ENCODE results near the gene GNG8. TPM values are rescaled to one million over a fixed set of nuclear protein-coding genes. Genes with fewer than 3 reads are reported as not detected.

GNG8 gene
- total RNA-seq, 1 donor from 2014 or later: not detected

DNA sequence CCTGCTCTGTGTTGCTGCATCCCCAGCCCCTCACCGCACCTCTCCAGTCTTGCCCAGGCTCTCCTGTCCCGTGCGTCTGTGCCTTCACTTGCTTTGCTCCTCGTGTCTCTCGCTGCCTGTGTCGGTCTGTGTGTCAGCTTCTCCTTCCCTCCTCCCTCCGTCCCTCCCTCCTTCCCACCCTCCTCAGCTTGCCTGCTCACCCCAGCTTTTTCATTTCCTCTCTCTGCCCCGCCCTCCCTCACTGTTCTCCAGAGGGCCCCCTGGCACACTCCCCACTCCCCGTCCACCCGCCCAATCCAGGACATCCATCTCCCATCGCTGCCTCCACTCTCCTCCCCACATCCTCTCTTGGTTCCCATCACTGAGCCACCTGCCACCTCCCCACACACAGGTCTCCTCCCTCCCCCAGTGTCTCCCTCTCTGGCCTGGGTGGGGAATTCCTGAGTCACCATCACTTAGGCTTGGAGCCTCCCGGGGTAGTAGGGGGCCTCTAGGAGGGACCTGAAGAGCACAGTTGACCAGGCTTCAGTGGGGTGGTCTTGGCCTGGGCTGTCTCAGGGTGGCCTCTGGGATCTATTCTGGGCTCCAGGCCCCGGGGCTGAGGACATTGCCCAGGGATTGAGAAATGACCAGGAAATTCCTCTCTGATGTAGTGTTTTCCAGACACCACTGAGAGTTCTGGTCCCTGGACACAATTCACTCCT, 10.9 kb downstream of the GNG8 start, which contains the start of gene PTGIR:
Gene PTGIR, minus strand, starts transcription at position 132 of the 704 bp plus-strand sequence. CDS start 864 bp downstream, outside the sequence.
- Histone ChIP-seq H3K36me3 (no peaks in the 10 kb centered on the region), H3K27me3 (ENCODE audit: low read depth) (no peaks in the 10 kb centered on the region), H3K4me1 (peaks cover 43% of the 10 kb centered on the region), H3K9me3 (no peaks in the 10 kb centered on the region), H3K27ac (peak within 1 kb of the TSS; percentile 61), H3K4me3 (peak within 1 kb of the TSS; percentile 47)
- TF ChIP-seq, protein P1, sequence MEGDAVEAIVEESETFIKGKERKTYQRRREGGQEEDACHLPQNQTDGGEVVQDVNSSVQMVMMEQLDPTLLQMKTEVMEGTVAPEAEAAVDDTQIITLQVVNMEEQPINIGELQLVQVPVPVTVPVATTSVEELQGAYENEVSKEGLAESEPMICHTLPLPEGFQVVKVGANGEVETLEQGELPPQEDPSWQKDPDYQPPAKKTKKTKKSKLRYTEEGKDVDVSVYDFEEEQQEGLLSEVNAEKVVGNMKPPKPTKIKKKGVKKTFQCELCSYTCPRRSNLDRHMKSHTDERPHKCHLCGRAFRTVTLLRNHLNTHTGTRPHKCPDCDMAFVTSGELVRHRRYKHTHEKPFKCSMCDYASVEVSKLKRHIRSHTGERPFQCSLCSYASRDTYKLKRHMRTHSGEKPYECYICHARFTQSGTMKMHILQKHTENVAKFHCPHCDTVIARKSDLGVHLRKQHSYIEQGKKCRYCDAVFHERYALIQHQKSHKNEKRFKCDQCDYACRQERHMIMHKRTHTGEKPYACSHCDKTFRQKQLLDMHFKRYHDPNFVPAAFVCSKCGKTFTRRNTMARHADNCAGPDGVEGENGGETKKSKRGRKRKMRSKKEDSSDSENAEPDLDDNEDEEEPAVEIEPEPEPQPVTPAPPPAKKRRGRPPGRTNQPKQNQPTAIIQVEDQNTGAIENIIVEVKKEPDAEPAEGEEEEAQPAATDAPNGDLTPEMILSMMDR (IDR thresholded peaks at IDR 0.05): no peak
- DNase-seq (no peak), ATAC-seq (peak; percentile 59 to 72)
- intact Hi-C loops (cut with DNase I): no loop called here

DNA sequence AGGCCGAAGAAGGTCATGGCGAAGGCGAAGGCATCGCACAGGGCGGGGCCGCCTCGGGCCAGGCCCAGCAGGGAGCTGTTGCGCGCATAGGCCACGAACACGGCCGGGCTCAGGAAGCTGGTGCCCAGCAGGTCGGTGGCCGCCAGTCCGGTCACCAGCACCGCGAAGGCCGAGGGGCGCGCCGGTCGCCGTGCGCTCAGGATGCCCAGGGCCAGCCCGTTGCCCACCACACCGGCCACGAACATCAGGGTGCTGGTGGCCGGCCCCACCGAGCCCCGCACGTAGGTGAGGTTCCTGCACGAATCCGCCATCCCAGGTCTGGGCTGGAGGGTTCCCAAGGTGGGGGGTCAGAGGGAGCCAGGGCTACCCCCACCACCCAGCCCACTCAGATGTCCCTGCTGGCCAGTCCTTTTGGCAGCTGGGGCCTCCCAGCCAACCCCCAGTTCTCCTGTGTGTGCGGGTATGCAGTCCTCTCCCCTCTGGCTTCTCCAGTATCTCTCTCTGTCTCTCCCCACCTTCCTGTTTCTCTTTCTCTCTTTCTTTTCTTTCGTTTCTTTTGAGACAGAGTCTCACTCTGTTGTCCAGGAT, 12.0 kb downstream of the GNG8 start:
- H3K27ac ChIP-seq: peak overlapping the region; percentile 61
- TF ChIP-seq, protein P1 (IDR thresholded peaks at IDR 0.05): no peak
- peaks cover 42% of the 10 kb centered on the region for H3K4me1 ChIP-seq
- DNase-seq (no peak), ATAC-seq (no peak)
- H3K36me3 ChIP-seq: no peaks in the 10 kb centered on the region
- H3K27me3 ChIP-seq (ENCODE audit: low read depth): no peaks in the 10 kb centered on the region
- no peaks in the 10 kb centered on the region for H3K9me3 ChIP-seq
- intact Hi-C loops (cut with DNase I): no loop called here
- H3K4me3 ChIP-seq: peak overlapping the region; percentile 47

DNA sequence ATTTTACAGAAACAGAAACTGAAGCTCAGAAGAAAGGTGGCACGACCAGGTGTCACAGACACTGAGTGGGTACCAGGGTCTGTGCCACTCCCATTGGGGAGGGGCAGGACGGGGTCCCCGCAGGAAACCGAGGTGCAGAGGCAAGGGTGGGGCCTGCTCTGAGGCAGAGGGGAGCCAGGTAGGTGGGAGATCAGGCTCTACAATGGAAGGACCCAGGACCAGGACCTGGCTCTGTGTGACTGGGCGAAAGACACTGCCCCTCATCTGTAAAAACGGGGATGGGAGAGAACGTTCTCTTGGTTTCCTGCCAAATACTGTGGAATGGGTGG, 13.9 kb downstream of the GNG8 start:
- H3K27me3 ChIP-seq (ENCODE audit: low read depth): no peaks in the 10 kb centered on the region
- TF ChIP-seq, protein P1 (IDR thresholded peaks at IDR 0.05): no peak
- peaks cover 54% of the 10 kb centered on the region for H3K4me1 ChIP-seq
- intact Hi-C loops (cut with DNase I): no loop called here
- peak overlapping the region; percentile 71 for H3K27ac ChIP-seq
- no peak for ATAC-seq
- no peak for DNase-seq
- peak overlapping the region; percentile 47 for H3K4me3 ChIP-seq
- H3K9me3 ChIP-seq: no peaks in the 10 kb centered on the region
- H3K36me3 ChIP-seq: no peaks in the 10 kb centered on the region

DNA sequence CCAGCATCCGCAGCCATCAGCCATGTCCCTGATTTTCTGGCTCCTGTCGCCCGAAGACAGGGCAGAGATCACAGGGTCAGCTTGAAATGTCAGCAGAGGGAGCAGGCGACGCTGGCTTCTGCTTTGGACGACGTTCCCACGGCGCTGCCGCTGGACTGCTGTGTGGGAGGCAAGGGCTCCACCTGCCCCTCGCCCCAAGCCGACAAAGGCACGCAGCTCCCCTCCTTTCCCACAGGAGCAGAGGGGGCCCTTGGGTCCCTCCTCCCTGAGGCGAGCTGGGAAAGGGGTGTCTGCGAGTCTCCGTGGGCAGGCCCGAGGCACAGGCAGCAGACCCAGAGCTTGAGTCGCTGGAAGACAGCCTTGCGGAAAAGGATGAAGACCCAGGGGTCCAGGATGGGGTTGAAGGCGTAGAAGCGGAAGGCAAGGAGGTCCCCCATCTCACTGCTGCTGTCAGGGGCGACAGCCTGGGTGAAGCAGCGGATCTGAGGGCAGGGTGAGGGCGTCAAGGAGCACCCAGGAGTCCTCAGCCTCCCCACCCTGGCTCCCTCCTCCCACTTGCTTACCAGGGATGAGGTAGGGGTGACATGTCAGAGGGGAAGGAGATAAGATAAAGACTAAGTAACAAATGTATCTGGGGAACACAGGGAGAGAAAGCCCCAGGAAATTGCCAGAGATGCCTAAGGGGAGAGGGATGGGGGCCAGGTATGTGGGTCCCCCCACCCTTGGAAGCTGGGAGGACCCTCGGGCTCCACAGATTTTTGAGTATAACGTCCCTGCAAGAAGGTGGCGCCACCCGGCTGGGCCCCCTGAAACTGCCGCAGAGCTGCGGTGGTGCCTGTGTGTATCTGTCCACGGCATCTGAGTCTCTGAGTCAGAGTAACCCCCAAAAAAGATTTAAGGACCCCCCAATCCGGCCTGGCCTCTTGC, 14.5 kb downstream of the GNG8 start:
- Histone ChIP-seq H3K4me1 (peaks cover 53% of the 10 kb centered on the region), H3K27me3 (ENCODE audit: low read depth) (no peaks in the 10 kb centered on the region), H3K27ac (peak overlapping the region; percentile 71), H3K4me3 (peak overlapping the region; percentile 47), H3K9me3 (no peaks in the 10 kb centered on the region), H3K36me3 (no peaks in the 10 kb centered on the region)
- TF ChIP-seq, protein P1 (IDR thresholded peaks at IDR 0.05): no peak
- peak; percentile 28 for DNase-seq
- ATAC-seq: no peak
- intact Hi-C loops (cut with DNase I): no loop called here

DNA sequence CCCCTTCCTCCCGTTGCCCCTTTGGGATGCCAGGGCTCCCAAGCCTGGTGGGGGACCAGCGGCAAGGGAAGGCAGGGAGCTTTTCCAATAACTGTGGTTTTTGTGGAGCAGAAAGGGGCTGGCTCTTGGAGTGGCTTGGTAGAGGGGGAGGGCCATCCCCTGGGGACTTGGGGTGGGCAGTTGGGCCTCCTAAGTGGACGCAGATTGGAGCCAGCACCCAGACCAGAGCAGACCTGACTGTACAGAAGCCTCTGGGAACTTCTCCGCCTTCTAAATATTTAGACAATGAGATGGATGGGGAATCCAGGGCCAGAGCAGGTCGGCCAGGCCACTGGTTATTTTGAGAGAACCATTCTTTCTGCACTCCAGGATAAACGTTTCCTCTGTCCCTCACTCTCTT, 15.3 kb downstream of the GNG8 start:
- Histone ChIP-seq H3K27me3 (ENCODE audit: low read depth) (no peaks in the 10 kb centered on the region), H3K36me3 (no peaks in the 10 kb centered on the region), H3K4me3 (peak overlapping the region; percentile 47), H3K27ac (peak overlapping the region; percentile 71), H3K4me1 (peaks cover 46% of the 10 kb centered on the region), H3K9me3 (no peaks in the 10 kb centered on the region)
- no peak for ATAC-seq
- TF ChIP-seq, protein P1 (IDR thresholded peaks at IDR 0.05): no peak
- DNase-seq: no peak
- intact Hi-C loops (cut with DNase I): no loop called here
